Testis (tissue), 3 donors: Measurements from ENCODE around the gene RBKS. TPM values are rescaled to one million over a fixed set of nuclear protein-coding genes. Genes with fewer than 3 reads are reported as not detected.

Experiments used
- DNase-seq: peaks from one replicate; pipeline ENCODE4 v3.0.0-alpha.2; 2019
- H3K27ac ChIP-seq, 2 donors: fragments of 200-600 bp; sonication (generic); one replicate each; pipeline ENCODE4 v1.5.1; 2019
- H3K27me3 ChIP-seq: fragments of 200-600 bp; sonication (generic); one replicate; pipeline ENCODE4 v1.5.1; 2019
- H3K36me3 ChIP-seq: fragments of 200-600 bp; sonication (generic); one replicate; pipeline ENCODE4 v1.5.1; 2017; ENCODE audit warnings: low read depth; ENCODE audit errors: missing control alignments
- H3K4me1 ChIP-seq: fragments of 200-600 bp; sonication (generic); one replicate; pipeline ENCODE4 v1.5.1; 2019
- H3K4me3 ChIP-seq, 2 donors: fragments of 200-600 bp; sonication (generic); one replicate each; pipeline ENCODE4 v1.5.1; 2017 to 2019
- H3K9me3 ChIP-seq: fragments of 200-600 bp; sonication (generic); one replicate; pipeline ENCODE4 v1.5.1; 2017
- CTCF ChIP-seq, 3 experiments: fragments of 450-650 bp in 2 of 3; fragments of 200-600 bp in 1 of 3; sonication (generic) in 1 of 3; IDR thresholded peaks; one replicate each; pipeline ENCODE4 v1.5.1; 2016 to 2019; ENCODE audit warnings: antibody characterized with exemption in 3 of 3, mild to moderate bottlenecking in 2 of 3, moderate library complexity in 1 of 3
- POLR2A ChIP-seq: fragments of 450-650 bp; IDR thresholded peaks from one replicate; pipeline ENCODE4 v1.6.1; 2017; ENCODE audit warnings: antibody characterized with exemption, mild to moderate bottlenecking, moderate library complexity
- WGBS, 2 donors: methylation state at CpG; one replicate each; pipeline ENCODE4 v1.1.5; 2018; 5-methylcytosine and 5-hydroxymethylcytosine counted together
- intact Hi-C: fragments of 100-400 bp; cut with DNase I; formaldehyde crosslinking; loops from one replicate; pipeline ENCODE4 v1.15.1; 2023; ENCODE audit warnings: low total_unique reads
- polyA plus RNA-seq: library from polyadenylated mRNA; stranded (reverse); fragments of 350-450 nt; fragmentation: Illumina TruSeq; extraction: RNeasy Lipid Tissue Mini Kit (QIAGEN cat#74804); gene quantifications from one replicate; pipeline ENCODE4 v1.2.3, GENCODE V29; 2014; ENCODE audit warnings: low read depth, low replicate concordance; ENCODE audit not compliant: insufficient read depth
- total RNA-seq, 2 donors: library from RNA; depleted of rRNA; stranded (reverse); fragments of >200 nt; gene quantifications; one replicate each; pipeline ENCODE4 v1.2.3, GENCODE V29; 2016

The RBKS gene
- total and polyA plus RNA-seq, 3 donors from 2014 or later: 6.1 to 18.4 (median 6.3) TPM

GRCh38 chr2:27807476-27807875 is 82.7 kb downstream of the RBKS start:
- H3K4me3 ChIP-seq: no peak overlapping the region
- H3K27me3 ChIP-seq: no peaks in the 10 kb centered on the region
- no peaks in the 10 kb centered on the region for H3K9me3 ChIP-seq
- H3K4me1 ChIP-seq: no peaks in the 10 kb centered on the region
- WGBS, 2 donors: 80 to 85% methylated on average over 4 of the region's 4 CpGs
- DNase-seq: peak; percentile 57
- peak; percentile 30 to 36 (median 32) for TF ChIP-seq CTCF (IDR thresholded peaks at IDR 0.05)
- TF ChIP-seq POLR2A: no peak
- H3K27ac ChIP-seq: no peak overlapping the region
- H3K36me3 ChIP-seq: no peaks in the 10 kb centered on the region
- intact Hi-C loops: no loop called here

GRCh38 chr2:27806311-27807059 is 83.7 kb downstream of the RBKS start:
- intact Hi-C loops: no loop called here
- WGBS, 2 donors: 93 to 95% methylated on average over 5 of the region's 5 CpGs
- no peak for TF ChIP-seq CTCF (IDR thresholded peaks at IDR 0.05)
- TF ChIP-seq POLR2A: no peak

GRCh38 chr2:27805180-27805579 is 85.0 kb downstream of the RBKS start:
- H3K36me3 ChIP-seq: no peaks in the 10 kb centered on the region
- H3K27ac ChIP-seq: no peak overlapping the region
- 84 to 87% methylated on average over 3 of the region's 3 CpGs for WGBS, 2 donors
- intact Hi-C loops: no loop called here
- TF ChIP-seq CTCF (IDR thresholded peaks at IDR 0.05) (no peak), POLR2A (no peak)
- H3K4me3 ChIP-seq: no peak overlapping the region
- no peaks in the 10 kb centered on the region for H3K4me1 ChIP-seq
- no peaks in the 10 kb centered on the region for H3K27me3 ChIP-seq
- H3K9me3 ChIP-seq: no peaks in the 10 kb centered on the region
- DNase-seq: no peak

More at GRCh38 chr2:27806311-27807059, 83.7 kb downstream of the RBKS start:
- Histone ChIP-seq H3K36me3 (no peaks in the 10 kb centered on the region), H3K27me3 (no peaks in the 10 kb centered on the region), H3K27ac (no peak overlapping the region), H3K4me1 (no peaks in the 10 kb centered on the region), H3K9me3 (no peaks in the 10 kb centered on the region), H3K4me3 (no peak overlapping the region)
- no peak for DNase-seq

GRCh38 chr2:27804146-27804545 is 86.0 kb downstream of the RBKS start:
- TF ChIP-seq CTCF (IDR thresholded peaks at IDR 0.05): no peak
- no peak for TF ChIP-seq POLR2A
- H3K27me3 ChIP-seq: no peaks in the 10 kb centered on the region
- no peaks in the 10 kb centered on the region for H3K9me3 ChIP-seq
- H3K4me3 ChIP-seq: no peak overlapping the region
- H3K27ac ChIP-seq: no peak overlapping the region
- no peaks in the 10 kb centered on the region for H3K36me3 ChIP-seq
- intact Hi-C loops: no loop called here
- no peaks in the 10 kb centered on the region for H3K4me1 ChIP-seq
- no peak for DNase-seq

GRCh38 chr2:27803046-27803445 is 87.1 kb downstream of the RBKS start:
- DNase-seq: no peak
- H3K4me3 ChIP-seq: no peak overlapping the region
- no peaks in the 10 kb centered on the region for H3K36me3 ChIP-seq
- TF ChIP-seq POLR2A (no peak), CTCF (IDR thresholded peaks at IDR 0.05) (no peak)
- WGBS, 2 donors: 97 to 100% methylated on average over 2 of the region's 2 CpGs
- no peaks in the 10 kb centered on the region for H3K4me1 ChIP-seq
- intact Hi-C loops: no loop called here
- H3K27me3 ChIP-seq: no peaks in the 10 kb centered on the region
- H3K27ac ChIP-seq: no peak overlapping the region
- H3K9me3 ChIP-seq: no peaks in the 10 kb centered on the region
